IPS-NIHi7 (cell line): ENCODE measurements around the gene UNC13B.
"Not testable (repeated sequence)": the region's sequence is repeated elsewhere in the genome, so short reads cannot be mapped to it uniquely, and the experiment has no call there.

Experiments
- DNase-seq: peaks from one replicate; pipeline ENCODE4 v3.0.0; 2012; ENCODE audit warnings: mixed read lengths; ENCODE audit errors: extremely low spot score

UNC13B gene

DNA sequence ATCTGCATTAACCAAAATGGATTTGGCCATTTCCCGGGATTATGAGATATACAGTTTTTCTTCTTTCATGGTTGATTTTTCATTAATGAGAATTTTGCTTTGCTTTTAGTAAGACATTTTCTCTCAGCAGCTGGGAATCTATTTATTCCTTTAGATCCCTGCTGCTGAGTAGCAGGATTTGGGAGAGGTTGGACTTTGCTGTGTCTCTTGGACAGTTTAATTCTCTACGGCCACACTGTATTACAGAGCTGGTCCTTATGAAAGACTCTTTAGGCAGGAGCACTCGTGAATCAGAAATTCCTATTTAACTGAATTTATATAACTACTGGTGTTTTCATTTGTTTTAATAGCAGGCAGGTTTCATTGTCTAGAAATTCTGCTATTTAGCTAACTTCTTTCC lies 1.6 kb downstream of the UNC13B start:
- no peak for DNase-seq

DNA sequence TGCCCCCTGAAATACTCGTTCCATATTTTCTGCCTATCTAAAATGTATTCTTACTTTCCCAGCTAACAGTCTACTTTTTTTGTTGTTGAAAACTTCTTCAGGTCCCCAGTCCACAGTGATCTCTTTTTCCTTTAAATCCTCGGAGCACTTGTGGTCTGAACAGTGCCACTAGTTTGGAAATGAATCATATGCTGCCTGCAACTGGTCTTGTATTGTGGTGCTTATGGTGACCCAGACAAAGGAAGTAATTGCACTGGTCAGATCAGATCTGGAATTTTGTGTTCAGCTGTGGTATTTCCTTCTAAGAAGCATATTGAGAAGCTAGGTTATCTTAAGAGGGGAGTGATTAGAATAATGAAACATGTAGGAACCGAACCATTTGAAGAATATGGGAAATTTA lies 2.9 kb downstream of the UNC13B start:
- DNase-seq = no peak

- not testable (repeated sequence) for DNase-seq
Measured at GRCh38 chr9:35167429-35167828, 5.6 kb downstream of the UNC13B start.

GRCh38 chr9:35168963-35169362 lies 7.2 kb downstream of the UNC13B start:
- no peak for DNase-seq

GRCh38 chr9:35172878-35173277 lies 11.1 kb downstream of the UNC13B start:
- DNase-seq = no peak

GRCh38 chr9:35177520-35177919 lies 15.7 kb downstream of the UNC13B start:
- DNase-seq = no peak

DNA sequence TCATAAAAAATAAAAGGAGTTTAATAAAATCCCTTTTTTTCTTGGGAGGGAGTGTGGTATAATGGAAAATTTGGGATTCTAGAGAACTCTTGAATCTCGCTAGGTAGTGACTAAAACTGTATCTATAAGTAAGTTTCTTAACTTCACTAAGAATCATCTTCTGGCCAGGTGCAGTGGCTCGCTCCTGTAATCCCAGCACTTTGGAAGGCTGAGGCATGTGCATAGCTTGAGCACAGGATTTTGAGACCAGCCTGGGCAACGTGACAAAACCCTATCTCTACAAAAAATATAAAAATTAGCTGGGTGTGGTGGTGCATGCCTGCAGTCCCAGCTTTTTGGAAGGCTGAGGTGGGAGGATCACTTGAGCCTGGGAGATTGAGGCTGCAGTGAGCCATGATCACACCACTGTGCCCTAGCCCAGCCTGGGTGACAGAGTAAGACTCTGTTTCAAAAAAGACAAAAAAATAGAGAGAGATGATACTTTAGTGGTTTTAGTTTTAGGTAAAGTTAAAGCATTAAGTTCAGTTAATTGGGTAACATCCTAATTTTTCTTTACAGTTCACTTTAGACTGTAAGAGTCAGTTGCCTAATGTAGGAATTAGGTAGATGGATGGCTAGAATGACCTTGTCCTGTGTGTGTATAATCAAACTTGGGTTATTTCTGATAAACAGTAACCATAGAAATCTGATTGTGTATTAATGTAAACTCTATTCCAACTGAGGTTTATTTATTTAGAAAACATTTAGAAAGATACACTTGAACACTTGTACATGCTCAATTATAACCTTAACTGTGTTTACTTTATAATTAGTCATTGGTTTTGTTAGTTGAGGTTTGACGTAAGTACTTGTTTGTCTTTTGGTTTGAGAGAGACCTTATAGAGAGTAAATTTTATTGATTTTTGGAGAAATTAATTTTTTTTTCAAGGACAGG lies 17.8 kb downstream of the UNC13B start:
- DNase-seq = no peak

DNA sequence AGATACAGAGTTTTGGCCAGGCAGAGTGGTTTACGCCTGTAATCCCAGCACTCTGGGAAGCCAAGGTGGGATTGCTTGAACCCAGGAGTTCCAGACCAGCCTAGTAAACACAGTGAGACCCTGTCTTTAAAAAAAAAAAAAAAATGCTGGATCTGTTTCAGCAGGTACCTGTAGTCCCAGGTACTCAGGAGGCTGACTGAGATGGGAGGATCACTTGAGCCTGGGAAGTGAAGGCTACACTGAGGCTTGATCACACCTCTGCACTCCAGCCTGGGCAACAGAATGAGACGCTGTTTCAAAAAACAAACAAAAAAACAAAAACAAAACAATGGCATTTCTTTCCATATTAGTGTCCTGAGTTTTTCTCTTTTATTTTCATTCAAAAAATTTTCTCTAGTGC lies 19.0 kb downstream of the UNC13B start:
- no peak for DNase-seq

GRCh38 chr9:35182401-35182800 lies 20.6 kb downstream of the UNC13B start:
- DNase-seq = not testable (repeated sequence)

DNA sequence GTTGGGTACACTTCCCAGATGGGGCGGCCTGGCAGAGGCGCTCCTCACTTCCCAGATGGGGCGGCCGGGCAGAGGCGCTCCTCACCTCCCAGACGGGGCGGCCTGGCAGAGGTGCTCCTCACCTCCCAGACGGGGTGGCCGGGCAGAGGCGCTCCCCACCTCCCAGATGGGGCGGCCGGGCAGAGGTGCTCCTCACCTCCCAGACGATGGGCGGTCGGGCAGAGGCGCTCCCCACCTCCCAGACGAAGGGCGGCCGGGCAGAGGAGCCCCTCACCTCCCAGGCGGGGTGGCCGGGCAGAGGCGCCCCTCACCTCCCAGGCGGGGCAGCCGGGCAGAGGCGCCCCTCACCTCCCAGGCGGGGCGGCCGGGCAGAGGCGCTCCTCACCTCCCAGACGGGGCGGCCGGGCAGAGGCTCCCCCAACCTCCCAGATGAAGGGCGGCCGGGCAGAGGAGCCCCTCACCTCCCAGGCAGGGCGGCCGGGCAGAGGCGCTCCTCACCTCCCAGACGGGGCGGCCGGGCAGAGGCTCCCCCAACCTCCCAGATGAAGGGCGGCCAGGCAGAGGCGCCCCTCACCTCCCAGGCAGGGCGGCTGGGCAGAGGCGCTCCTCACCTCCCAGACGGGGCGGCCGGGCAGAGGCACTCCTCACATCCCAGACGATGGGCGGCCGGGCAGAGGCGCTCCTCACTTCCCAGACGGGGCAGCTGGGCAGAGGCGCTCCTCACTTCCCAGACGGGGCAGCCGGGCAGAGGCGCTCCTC lies 21.4 kb downstream of the UNC13B start:
- not testable (repeated sequence) for DNase-seq

- DNase-seq = not testable (repeated sequence)
Measured at GRCh38 chr9:35183755-35184480, 22.1 kb downstream of the UNC13B start.

GRCh38 chr9:35186524-35186923 lies 24.7 kb downstream of the UNC13B start:
- DNase-seq = no peak

DNA sequence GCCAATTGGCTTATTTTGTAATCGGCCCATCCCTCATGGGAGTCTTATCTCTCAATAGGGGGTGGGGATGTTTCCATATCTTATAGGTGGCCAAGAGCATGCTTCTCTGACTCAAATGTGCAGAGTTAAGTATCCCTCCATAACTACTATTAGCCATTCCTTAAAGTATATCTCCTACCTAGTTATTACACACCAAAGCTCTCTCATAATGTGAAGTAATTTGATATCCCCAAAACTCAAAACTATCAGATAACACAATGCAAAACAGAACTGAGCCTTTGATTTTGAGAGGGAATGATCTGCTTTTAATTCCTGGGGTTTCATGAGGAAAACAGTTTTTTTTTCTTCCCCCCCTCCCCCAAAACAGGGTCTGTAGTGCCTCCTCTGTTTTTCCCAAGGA lies 28.4 kb downstream of the UNC13B start:
- DNase-seq = no peak

- DNase-seq = no peak
Measured at GRCh38 chr9:35191105-35191504, 29.3 kb downstream of the UNC13B start.

DNA sequence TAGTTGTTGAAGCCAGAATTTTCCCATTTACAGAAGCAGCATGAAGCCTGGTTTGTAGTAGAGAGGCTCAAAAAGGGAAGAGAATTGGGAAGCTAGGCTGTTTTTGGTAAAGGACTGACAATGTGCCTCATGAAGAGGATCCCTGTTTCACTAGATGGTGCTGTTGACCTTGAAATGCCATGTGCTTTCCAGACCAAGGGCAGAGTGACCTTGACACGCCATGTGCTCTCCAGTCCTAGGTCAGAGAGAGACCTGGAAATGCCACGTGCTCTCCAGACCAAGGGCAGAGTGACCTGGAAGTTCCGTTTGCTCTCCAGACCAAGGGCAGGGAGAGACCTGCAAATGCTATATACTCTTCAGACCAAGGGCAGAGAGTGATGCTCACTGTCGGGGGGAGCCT lies 32.0 kb downstream of the UNC13B start:
- DNase-seq = no peak

DNA sequence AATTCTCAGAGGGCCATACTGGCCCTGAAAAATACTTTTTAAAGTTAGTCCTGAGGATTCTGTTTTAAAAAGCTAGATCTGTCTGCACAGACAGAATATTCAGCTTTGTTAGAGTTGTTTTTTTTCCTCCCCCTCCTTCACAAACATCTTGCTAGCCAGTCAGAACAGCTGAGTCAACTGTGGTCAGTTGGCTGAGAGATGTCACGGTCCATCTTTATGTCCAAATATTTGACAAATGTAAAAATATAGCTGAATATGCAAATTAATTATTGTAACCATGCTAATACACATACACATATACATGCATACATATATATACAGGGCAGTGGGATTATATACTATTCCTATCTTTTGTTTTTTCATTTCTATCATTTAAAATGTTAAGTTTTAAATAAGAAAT lies 33.9 kb downstream of the UNC13B start:
- DNase-seq = no peak

DNA sequence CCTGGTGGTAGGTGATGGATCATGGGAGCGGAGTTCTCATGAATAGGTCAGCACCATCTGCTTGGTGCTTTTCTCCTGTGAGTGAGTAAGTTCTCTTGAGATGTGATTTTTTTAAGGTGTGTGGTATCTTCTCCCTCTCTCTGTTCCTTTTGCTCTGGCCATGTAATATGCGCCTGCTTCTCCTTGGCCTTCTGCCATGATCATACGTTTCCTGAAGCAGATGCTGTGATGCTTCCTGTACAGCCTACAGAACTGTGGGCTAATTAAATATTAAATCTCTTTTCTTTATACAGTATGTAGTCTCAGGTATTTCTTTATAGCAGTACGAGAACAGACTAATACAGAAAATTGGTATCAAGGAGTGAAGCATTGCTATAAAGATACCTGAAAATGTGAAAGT lies 36.4 kb downstream of the UNC13B start:
- no peak for DNase-seq

DNA sequence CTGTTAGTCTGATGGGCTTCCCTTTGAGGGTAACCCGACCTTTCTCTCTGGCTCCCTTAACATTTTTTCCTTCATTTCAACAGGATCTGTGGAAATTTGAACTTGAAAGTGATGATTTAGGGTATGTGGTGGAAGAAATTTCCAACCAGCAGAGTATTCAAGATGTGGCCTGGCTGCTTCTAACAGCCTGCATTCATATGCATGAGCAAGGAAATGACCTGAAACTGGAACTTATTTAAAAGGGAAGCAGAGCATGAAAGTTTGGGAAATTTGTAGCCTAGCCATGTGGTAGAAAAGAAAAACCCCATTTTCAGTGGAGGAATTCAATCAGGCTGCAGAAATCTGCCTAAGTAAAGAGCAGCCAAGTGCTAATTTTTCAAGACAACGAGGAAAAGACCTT lies 41.7 kb downstream of the UNC13B start:
- no peak for DNase-seq

GRCh38 chr9:35205340-35205739 lies 43.5 kb downstream of the UNC13B start:
- DNase-seq = no peak

DNA sequence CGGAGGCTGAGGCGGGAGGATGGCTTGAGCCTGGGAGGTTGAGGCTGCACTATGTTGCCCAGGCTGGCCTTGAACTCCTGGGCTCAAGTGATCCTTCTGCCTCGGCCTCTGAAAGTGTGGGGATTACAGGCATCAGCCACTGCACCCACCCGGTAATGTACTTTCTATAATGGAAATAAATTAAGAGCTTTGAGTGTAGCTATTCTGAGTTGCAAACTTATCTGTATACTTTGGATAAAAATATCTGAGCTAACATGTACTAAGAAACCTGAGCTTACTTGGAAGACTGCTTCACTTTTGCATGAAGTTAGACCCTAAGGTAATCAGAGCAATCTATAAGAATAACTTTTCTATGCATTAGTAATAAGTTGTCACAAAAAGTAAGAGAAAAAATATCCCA lies 50.0 kb downstream of the UNC13B start:
- DNase-seq = no peak

- DNase-seq = no peak
Measured at GRCh38 chr9:35220659-35221338, 59.0 kb downstream of the UNC13B start.

DNA sequence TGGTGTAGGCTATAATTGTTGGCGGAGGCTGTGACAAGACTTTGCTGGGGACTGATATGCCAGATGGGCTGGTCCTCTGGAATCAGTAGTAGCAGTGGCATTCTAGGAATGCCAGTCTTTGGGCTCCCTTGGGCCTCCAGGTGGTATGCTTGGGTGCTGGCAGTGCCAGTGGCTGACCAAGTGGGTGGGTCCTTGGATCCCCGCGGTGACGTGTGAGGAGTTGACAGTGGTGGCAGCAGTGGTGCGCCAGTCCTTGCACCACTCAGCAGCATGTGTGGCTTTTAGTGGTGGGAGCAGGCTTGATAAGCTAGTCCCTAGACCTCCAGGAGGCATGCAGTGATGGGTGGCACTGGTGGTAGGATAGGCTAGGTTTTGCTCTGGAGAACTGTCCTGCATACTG lies 63.9 kb downstream of the UNC13B start:
- no peak for DNase-seq
